ENCODE data around the gene CNIH4.

- TF ChIP-seq CTCF (IDR thresholded peaks at IDR 0.05; ENCODE audit: poor library complexity) (no peak), EZH2 (IDR thresholded peaks at IDR 0.05; ENCODE audit: borderline replicate concordance) (no peak), EZH2phosphoT487 (IDR thresholded peaks at IDR 0.05; ENCODE audit: low read depth, severe bottlenecking, unreplicated experiment) (no peak)
Measured at GRCh38 chr1:224399887-224400286, 43.2 kb downstream of the CNIH4 start.

All from hepatocyte (in vitro differentiated cells).